ENCODE measurements around the gene HMGB2. TPM values are rescaled to one million over a fixed set of nuclear protein-coding genes. Genes with fewer than 3 reads are reported as not detected.
A peak's percentile ranks its signal among the peaks of the same experiment; 100 is the strongest.

The HMGB2 gene
- total RNA-seq, 1 experiment from 2014 or later = 326 TPM

GRCh38 chr4:173288698-173289352 lies 45.3 kb downstream of the HMGB2 start:
- Mint-ChIP-seq H3K4me3 (ENCODE audit: unreplicated experiment) (peak overlapping the region; percentile 62), H3K9me3 (ENCODE audit: unreplicated experiment) (no peaks in the 10 kb centered on the region), H3K36me3 (ENCODE audit: insufficient read depth, unreplicated experiment) (no peaks in the 10 kb centered on the region), H3K27ac (ENCODE audit: unreplicated experiment) (peak overlapping the region; percentile 42), H3K4me1 (ENCODE audit: low read depth, unreplicated experiment) (peaks cover 20% of the 10 kb centered on the region), H3K27me3 (ENCODE audit: insufficient read depth, unreplicated experiment) (no peaks in the 10 kb centered on the region)
- Histone ChIP-seq H3K27me3 (replicated peaks; ENCODE audit: control insufficient read depth, insufficient read depth, low read length) (no peaks in the 10 kb centered on the region), H3K36me3 (ENCODE audit: control insufficient read depth, insufficient read depth, low read length) (no peaks in the 10 kb centered on the region), H3K4me3 (ENCODE audit: low read depth, low read length) (peak overlapping the region; percentile 18; the same call in 1 of the 2 replicates), H3K9me3 (peaks cover 14% of the 10 kb centered on the region), H3K4me1 (peaks cover 17% of the 10 kb centered on the region)
- no TSS peak for BruUV-seq (replicated peaks)
- POLR2A ChIA-PET = no interaction called here
- TF ChIP-seq, protein P1, sequence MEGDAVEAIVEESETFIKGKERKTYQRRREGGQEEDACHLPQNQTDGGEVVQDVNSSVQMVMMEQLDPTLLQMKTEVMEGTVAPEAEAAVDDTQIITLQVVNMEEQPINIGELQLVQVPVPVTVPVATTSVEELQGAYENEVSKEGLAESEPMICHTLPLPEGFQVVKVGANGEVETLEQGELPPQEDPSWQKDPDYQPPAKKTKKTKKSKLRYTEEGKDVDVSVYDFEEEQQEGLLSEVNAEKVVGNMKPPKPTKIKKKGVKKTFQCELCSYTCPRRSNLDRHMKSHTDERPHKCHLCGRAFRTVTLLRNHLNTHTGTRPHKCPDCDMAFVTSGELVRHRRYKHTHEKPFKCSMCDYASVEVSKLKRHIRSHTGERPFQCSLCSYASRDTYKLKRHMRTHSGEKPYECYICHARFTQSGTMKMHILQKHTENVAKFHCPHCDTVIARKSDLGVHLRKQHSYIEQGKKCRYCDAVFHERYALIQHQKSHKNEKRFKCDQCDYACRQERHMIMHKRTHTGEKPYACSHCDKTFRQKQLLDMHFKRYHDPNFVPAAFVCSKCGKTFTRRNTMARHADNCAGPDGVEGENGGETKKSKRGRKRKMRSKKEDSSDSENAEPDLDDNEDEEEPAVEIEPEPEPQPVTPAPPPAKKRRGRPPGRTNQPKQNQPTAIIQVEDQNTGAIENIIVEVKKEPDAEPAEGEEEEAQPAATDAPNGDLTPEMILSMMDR (IDR thresholded peaks at IDR 0.05; ENCODE audit: insufficient read depth in 1 of 2, low read depth in 1 of 2, low read length in 1 of 2, severe bottlenecking in 1 of 2, unreplicated experiment in 1 of 2) = no peak
- intact Hi-C loops (cut with micrococcal nuclease; ENCODE audit: unreplicated experiment) = loop anchor here (1.0 to 2.0 kb wide), 4 partner anchors 28 to 205 kb away; no protein-coding TSS in a partner anchor
- no peak for DNase-seq
- CTCF ChIA-PET = interaction anchor here (1.1 to 1.2 kb wide), 2 partner anchors 13 to 132 kb away, joined by 7 to 8 read pairs; no protein-coding TSS in a partner anchor

GRCh38 chr4:173288296-173288695 lies 45.9 kb downstream of the HMGB2 start:
- Histone ChIP-seq H3K9me3 (peaks cover 14% of the 10 kb centered on the region), H3K4me3 (ENCODE audit: low read depth, low read length) (no peak overlapping the region), H3K36me3 (ENCODE audit: control insufficient read depth, insufficient read depth, low read length) (no peaks in the 10 kb centered on the region), H3K27me3 (replicated peaks; ENCODE audit: control insufficient read depth, insufficient read depth, low read length) (no peaks in the 10 kb centered on the region), H3K4me1 (peaks cover 17% of the 10 kb centered on the region)
- Mint-ChIP-seq H3K27me3 (ENCODE audit: insufficient read depth, unreplicated experiment) (no peaks in the 10 kb centered on the region), H3K9me3 (ENCODE audit: unreplicated experiment) (no peaks in the 10 kb centered on the region), H3K4me1 (ENCODE audit: low read depth, unreplicated experiment) (peaks cover 20% of the 10 kb centered on the region), H3K36me3 (ENCODE audit: insufficient read depth, unreplicated experiment) (no peaks in the 10 kb centered on the region), H3K27ac (ENCODE audit: unreplicated experiment) (no peak overlapping the region), H3K4me3 (ENCODE audit: unreplicated experiment) (peak overlapping the region; percentile 62)
- intact Hi-C loops (cut with micrococcal nuclease; ENCODE audit: unreplicated experiment) = loop anchor here (1.0 to 2.0 kb wide), 3 partner anchors 73 to 206 kb away; no protein-coding TSS in a partner anchor
- ChIA-PET CTCF (no interaction called here), POLR2A (interaction anchor here (0.8 kb wide), 1 partner anchor 46 kb away, joined by 11 read pairs; the partner anchor contains the start of gene HMGB2)
- TF ChIP-seq, protein P1 (IDR thresholded peaks at IDR 0.05; ENCODE audit: insufficient read depth in 1 of 2, low read depth in 1 of 2, low read length in 1 of 2, severe bottlenecking in 1 of 2, unreplicated experiment in 1 of 2) = peak; percentile 57 to 60
- no TSS peak for BruUV-seq (replicated peaks)
- DNase-seq = peak; percentile 68 to 74

- H3K9me3 Mint-ChIP-seq (ENCODE audit: unreplicated experiment) = no peaks in the 10 kb centered on the region
- Histone ChIP-seq H3K4me1 (peaks cover 17% of the 10 kb centered on the region), H3K27me3 (replicated peaks; ENCODE audit: control insufficient read depth, insufficient read depth, low read length) (no peaks in the 10 kb centered on the region), H3K36me3 (ENCODE audit: control insufficient read depth, insufficient read depth, low read length) (no peaks in the 10 kb centered on the region), H3K9me3 (peaks cover 14% of the 10 kb centered on the region), H3K4me3 (ENCODE audit: low read depth, low read length) (no peak overlapping the region)
- no peak overlapping the region for H3K4me3 Mint-ChIP-seq (ENCODE audit: unreplicated experiment)
- ChIA-PET POLR2A (interaction anchor here (0.8 kb wide), 1 partner anchor 47 kb away, joined by 11 read pairs; the partner anchor contains the start of gene HMGB2), CTCF (no interaction called here)
- no peak for DNase-seq
- H3K4me1 Mint-ChIP-seq (ENCODE audit: low read depth, unreplicated experiment) = peaks cover 20% of the 10 kb centered on the region
- TF ChIP-seq, protein P1 (IDR thresholded peaks at IDR 0.05; ENCODE audit: insufficient read depth in 1 of 2, low read depth in 1 of 2, low read length in 1 of 2, severe bottlenecking in 1 of 2, unreplicated experiment in 1 of 2) = no peak
- no TSS peak for BruUV-seq (replicated peaks)
- H3K27me3 Mint-ChIP-seq (ENCODE audit: insufficient read depth, unreplicated experiment) = no peaks in the 10 kb centered on the region
- intact Hi-C loops (cut with micrococcal nuclease; ENCODE audit: unreplicated experiment) = no loop called here
- H3K36me3 Mint-ChIP-seq (ENCODE audit: insufficient read depth, unreplicated experiment) = no peaks in the 10 kb centered on the region
- H3K27ac Mint-ChIP-seq (ENCODE audit: unreplicated experiment) = no peak overlapping the region
Observed at GRCh38 chr4:173287486-173287885, 46.7 kb downstream of the HMGB2 start.

Data from Caco-2 (cell line).